Measurements from ENCODE around the gene TNNC1.

- TF ChIP-seq, protein P1, sequence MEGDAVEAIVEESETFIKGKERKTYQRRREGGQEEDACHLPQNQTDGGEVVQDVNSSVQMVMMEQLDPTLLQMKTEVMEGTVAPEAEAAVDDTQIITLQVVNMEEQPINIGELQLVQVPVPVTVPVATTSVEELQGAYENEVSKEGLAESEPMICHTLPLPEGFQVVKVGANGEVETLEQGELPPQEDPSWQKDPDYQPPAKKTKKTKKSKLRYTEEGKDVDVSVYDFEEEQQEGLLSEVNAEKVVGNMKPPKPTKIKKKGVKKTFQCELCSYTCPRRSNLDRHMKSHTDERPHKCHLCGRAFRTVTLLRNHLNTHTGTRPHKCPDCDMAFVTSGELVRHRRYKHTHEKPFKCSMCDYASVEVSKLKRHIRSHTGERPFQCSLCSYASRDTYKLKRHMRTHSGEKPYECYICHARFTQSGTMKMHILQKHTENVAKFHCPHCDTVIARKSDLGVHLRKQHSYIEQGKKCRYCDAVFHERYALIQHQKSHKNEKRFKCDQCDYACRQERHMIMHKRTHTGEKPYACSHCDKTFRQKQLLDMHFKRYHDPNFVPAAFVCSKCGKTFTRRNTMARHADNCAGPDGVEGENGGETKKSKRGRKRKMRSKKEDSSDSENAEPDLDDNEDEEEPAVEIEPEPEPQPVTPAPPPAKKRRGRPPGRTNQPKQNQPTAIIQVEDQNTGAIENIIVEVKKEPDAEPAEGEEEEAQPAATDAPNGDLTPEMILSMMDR (IDR thresholded peaks at IDR 0.05 in 2 of 3, conservative IDR thresholded peaks at IDR 0.05 in 1 of 3; ENCODE audit: insufficient read depth in 2 of 3, low read depth in 1 of 3, low read length in 3 of 3): no peak
- TF ChIP-seq ZNF232 (CRISPR knock-in tag; IDR thresholded peaks at IDR 0.05): no peak
- TF ChIP-seq ZNF589 (CRISPR knock-in tag; IDR thresholded peaks at IDR 0.05; ENCODE audit: low read depth): no peak
- no peak for TF ChIP-seq POLR2AphosphoS5 (IDR thresholded peaks at IDR 0.05; ENCODE audit: control insufficient read depth, insufficient read depth, low read depth, low read length)
- TF ChIP-seq FOSL1 (tag; conservative IDR thresholded peaks at IDR 0.05): no peak
- TF ChIP-seq, protein P2, sequence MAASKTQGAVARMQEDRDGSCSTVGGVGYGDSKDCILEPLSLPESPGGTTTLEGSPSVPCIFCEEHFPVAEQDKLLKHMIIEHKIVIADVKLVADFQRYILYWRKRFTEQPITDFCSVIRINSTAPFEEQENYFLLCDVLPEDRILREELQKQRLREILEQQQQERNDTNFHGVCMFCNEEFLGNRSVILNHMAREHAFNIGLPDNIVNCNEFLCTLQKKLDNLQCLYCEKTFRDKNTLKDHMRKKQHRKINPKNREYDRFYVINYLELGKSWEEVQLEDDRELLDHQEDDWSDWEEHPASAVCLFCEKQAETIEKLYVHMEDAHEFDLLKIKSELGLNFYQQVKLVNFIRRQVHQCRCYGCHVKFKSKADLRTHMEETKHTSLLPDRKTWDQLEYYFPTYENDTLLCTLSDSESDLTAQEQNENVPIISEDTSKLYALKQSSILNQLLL (CRISPR knock-in tag; IDR thresholded peaks at IDR 0.05; ENCODE audit: borderline replicate concordance): no peak
- TF ChIP-seq FOXK1 (CRISPR knock-in tag; IDR thresholded peaks at IDR 0.05; ENCODE audit: borderline replicate concordance): no peak
Observed at GRCh38 chr3:52429031-52429430, 24.8 kb downstream of the TNNC1 start.

Measured in K562 (cell line).